ENCODE data around the gene PPIF.

Gene PPIF

GRCh38 chr10:79352035-79352877, 5.0 kb downstream of the PPIF start:
- no peak for DNase-seq (ENCODE audit: low read depth)
- no peak for TF ChIP-seq CTCF (IDR thresholded peaks at IDR 0.05; ENCODE audit: low read depth, low read length, missing control alignments)
- no peak overlapping the region for H3K4me3 ChIP-seq (ENCODE audit: low read depth, low read length)
- in situ Hi-C loops (cut with HindIII; ENCODE audit: low sequenced_read_pairs) = loop anchor here (25.0 kb wide), 1 partner anchor 560 kb away; no protein-coding TSS in a partner anchor

GRCh38 chr10:79353000-79353406, 5.7 kb downstream of the PPIF start:
- DNase-seq (ENCODE audit: low read depth) = no peak
- in situ Hi-C loops (cut with HindIII; ENCODE audit: low sequenced_read_pairs) = loop anchor here (25.0 kb wide), 1 partner anchor 559 kb away; no protein-coding TSS in a partner anchor

GRCh38 chr10:79353726-79354125, 6.5 kb downstream of the PPIF start:
- TF ChIP-seq CTCF (IDR thresholded peaks at IDR 0.05; ENCODE audit: low read depth, low read length, missing control alignments) = no peak
- in situ Hi-C loops (cut with HindIII; ENCODE audit: low sequenced_read_pairs) = loop anchor here (25.0 kb wide), 1 partner anchor 559 kb away; no protein-coding TSS in a partner anchor
- no peak overlapping the region for H3K4me3 ChIP-seq (ENCODE audit: low read depth, low read length)
- DNase-seq (ENCODE audit: low read depth) = no peak

More at GRCh38 chr10:79353000-79353406, 5.7 kb downstream of the PPIF start:
- H3K4me3 ChIP-seq (ENCODE audit: low read depth, low read length) = no peak overlapping the region
- no peak for TF ChIP-seq CTCF (IDR thresholded peaks at IDR 0.05; ENCODE audit: low read depth, low read length, missing control alignments)

GRCh38 chr10:79354141-79354540, 6.9 kb downstream of the PPIF start:
- no peak overlapping the region for H3K4me3 ChIP-seq (ENCODE audit: low read depth, low read length)
- in situ Hi-C loops (cut with HindIII; ENCODE audit: low sequenced_read_pairs) = loop anchor here (25.0 kb wide), 1 partner anchor 558 kb away; no protein-coding TSS in a partner anchor
- DNase-seq (ENCODE audit: low read depth) = no peak
- TF ChIP-seq CTCF (IDR thresholded peaks at IDR 0.05; ENCODE audit: low read depth, low read length, missing control alignments) = no peak

- DNase-seq (ENCODE audit: low read depth) = no peak
- in situ Hi-C loops (cut with HindIII; ENCODE audit: low sequenced_read_pairs) = loop anchor here (25.0 kb wide), 1 partner anchor 558 kb away; no protein-coding TSS in a partner anchor
- TF ChIP-seq CTCF (IDR thresholded peaks at IDR 0.05; ENCODE audit: low read depth, low read length, missing control alignments) = no peak
- H3K4me3 ChIP-seq (ENCODE audit: low read depth, low read length) = no peak overlapping the region
These were observed 7.3 kb downstream of the PPIF start for GRCh38 chr10:79354615-79355014.

GRCh38 chr10:79355420-79356017, 8.2 kb downstream of the PPIF start:
- in situ Hi-C loops (cut with HindIII; ENCODE audit: low sequenced_read_pairs) = loop anchor here (25.0 kb wide), 1 partner anchor 557 kb away; no protein-coding TSS in a partner anchor
- TF ChIP-seq CTCF (IDR thresholded peaks at IDR 0.05; ENCODE audit: low read depth, low read length, missing control alignments) = no peak
- H3K4me3 ChIP-seq (ENCODE audit: low read depth, low read length) = no peak overlapping the region
- no peak for DNase-seq (ENCODE audit: low read depth)

Measured in astrocyte of the cerebellum (primary cell).